ENCODE measurements around the gene PLA2G2C. TPM values are rescaled to one million over a fixed set of nuclear protein-coding genes. Genes with fewer than 3 reads are reported as not detected.

Gene PLA2G2C
- total RNA-seq, 4 donors from 2014 or later, result 0.33 to 0.42 (median 0.40) TPM; not detected in 1

DNA sequence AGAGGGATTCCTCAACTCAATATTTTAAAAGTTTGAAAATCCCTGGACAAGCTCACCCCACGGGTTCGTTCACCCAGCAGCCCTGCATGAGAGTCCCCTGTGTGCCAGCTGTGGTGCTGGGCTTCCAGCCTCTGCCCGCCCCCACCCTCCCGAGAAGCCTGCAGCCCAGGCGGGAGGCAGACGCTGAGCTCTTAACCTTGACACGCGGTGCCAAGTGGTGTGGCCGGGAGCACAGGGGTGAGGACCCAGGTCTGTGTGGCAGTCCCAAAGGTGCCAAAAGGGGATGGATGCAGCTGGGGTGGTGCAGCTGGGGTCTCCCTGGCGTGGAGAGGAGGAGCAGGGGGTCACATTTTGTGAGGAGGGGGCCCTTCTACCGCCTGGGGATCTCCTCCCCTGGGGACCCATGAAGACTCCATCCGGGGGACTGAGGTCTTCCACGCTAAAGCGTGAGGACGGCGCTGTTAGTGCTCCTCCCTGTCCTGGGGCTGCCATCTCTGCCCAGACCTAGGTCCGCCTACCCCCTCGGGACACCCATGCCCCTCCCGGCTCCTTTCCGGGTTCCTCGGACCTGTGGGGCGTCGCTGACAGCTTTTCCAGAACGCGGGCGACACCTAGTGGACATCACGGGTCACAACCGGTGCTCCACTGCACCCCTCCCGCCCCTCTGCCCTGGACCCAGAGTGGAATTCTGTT lies 34.3 kb downstream of the PLA2G2C start:
- H3K27ac ChIP-seq (replicated peaks in 1 of 4), result peak overlapping the region in 3 of 4 donors; percentile 22 to 48 (median 23)
- intact Hi-C loops (cut with DNase I), result loop anchor here (1.0 to 5.0 kb wide), 3 partner anchors 50 to 234 kb away; no protein-coding TSS in a partner anchor

DNA sequence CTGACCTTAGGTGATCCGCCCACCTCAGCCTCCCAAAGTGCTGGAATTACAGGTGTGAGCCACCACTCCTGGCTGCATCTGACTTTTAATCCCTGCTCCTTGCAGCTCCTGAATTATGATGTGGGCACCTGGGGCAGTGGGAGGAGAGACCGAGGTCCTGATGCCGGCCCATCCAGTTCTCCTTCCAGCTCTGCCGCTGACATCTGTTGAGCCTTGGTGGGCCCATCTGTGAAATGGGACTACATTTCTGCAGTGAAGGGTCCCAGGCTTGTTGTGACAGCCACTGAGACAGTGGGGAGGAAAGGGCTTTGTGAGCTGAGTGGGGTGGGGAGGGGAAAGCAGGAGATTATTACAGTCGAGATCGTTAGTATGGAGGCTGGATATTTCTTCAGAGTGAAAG lies 35.3 kb downstream of the PLA2G2C start:
- H3K36me3 ChIP-seq, result no peaks in the 10 kb centered on the region
- no peak overlapping the region for H3K27ac ChIP-seq (replicated peaks in 1 of 4)
- no peaks in the 10 kb centered on the region for H3K9me3 ChIP-seq
- DNase-seq (ENCODE audit: extremely low spot score), result no peak
- WGBS, result 81% methylated on average over 4 of the region's 6 CpGs
- no peak overlapping the region for H3K4me3 ChIP-seq
- H3K27me3 ChIP-seq, result peaks cover 0 to 6% (median 0%) of the 10 kb centered on the region in 4 donors
- H3K4me1 ChIP-seq, result peaks cover 13 to 21% (median 18%) of the 10 kb centered on the region in 4 donors
- no peak for TF ChIP-seq POLR2A (IDR thresholded peaks at IDR 0.05; ENCODE audit: low read depth)
- TF ChIP-seq, protein P1, sequence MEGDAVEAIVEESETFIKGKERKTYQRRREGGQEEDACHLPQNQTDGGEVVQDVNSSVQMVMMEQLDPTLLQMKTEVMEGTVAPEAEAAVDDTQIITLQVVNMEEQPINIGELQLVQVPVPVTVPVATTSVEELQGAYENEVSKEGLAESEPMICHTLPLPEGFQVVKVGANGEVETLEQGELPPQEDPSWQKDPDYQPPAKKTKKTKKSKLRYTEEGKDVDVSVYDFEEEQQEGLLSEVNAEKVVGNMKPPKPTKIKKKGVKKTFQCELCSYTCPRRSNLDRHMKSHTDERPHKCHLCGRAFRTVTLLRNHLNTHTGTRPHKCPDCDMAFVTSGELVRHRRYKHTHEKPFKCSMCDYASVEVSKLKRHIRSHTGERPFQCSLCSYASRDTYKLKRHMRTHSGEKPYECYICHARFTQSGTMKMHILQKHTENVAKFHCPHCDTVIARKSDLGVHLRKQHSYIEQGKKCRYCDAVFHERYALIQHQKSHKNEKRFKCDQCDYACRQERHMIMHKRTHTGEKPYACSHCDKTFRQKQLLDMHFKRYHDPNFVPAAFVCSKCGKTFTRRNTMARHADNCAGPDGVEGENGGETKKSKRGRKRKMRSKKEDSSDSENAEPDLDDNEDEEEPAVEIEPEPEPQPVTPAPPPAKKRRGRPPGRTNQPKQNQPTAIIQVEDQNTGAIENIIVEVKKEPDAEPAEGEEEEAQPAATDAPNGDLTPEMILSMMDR (IDR thresholded peaks at IDR 0.05), result no peak
- no peak for TF ChIP-seq EP300 (IDR thresholded peaks at IDR 0.05)
- no peak for TF ChIP-seq POLR2AphosphoS5 (IDR thresholded peaks at IDR 0.05)
- intact Hi-C loops (cut with DNase I), result loop anchor here (5.0 kb wide), 1 partner anchor 49 kb away; no protein-coding TSS in a partner anchor

More for the DNA sequence above, 34.3 kb downstream of the PLA2G2C start:
- TF ChIP-seq EP300 (IDR thresholded peaks at IDR 0.05), result no peak
- peak in 1 of 2 donors; percentile 23 for TF ChIP-seq POLR2AphosphoS5 (IDR thresholded peaks at IDR 0.05)
- TF ChIP-seq, protein P1 (IDR thresholded peaks at IDR 0.05), result peak; percentile 91 to 97 (median 94)
- TF ChIP-seq POLR2A (IDR thresholded peaks at IDR 0.05; ENCODE audit: low read depth), result no peak
- Histone ChIP-seq H3K4me3 (peak overlapping the region; percentile 47 to 53 (median 50)), H3K4me1 (peaks cover 13 to 21% (median 18%) of the 10 kb centered on the region in 4 donors), H3K9me3 (no peaks in the 10 kb centered on the region), H3K27me3 (peaks cover 0 to 6% (median 0%) of the 10 kb centered on the region in 4 donors), H3K36me3 (no peaks in the 10 kb centered on the region)
- peak; percentile 94 for DNase-seq (ENCODE audit: extremely low spot score)
- WGBS, result 0% methylated on average over 8 of the region's 29 CpGs

DNA sequence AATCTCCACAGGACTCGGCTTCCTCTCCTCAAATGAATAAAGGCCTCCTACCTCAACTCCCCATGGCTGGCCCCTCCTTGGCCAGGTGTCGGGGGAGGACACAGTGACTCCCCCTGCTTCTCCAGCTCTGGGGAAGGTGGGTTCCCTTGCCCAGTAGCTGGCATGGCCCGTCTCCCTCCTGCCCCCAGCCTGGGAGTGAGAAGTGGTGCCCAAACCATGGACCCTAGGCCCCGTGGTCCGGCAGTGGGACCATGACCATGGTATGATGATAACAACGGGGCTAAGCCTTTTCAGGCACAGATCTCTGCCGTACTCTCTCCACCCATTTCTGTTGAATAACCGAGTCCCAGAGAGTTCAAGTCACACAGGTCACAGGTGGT lies 36.0 kb downstream of the PLA2G2C start:
- DNase-seq (ENCODE audit: extremely low spot score), result no peak
- 90% methylated on average over 8 of the region's 8 CpGs for WGBS

GRCh38 chr1:20149601-20150325 lies 36.6 kb downstream of the PLA2G2C start:
- H3K9me3 ChIP-seq, result no peaks in the 10 kb centered on the region
- intact Hi-C loops (cut with DNase I), result loop anchor here (5.0 kb wide), 1 partner anchor 47 kb away; no protein-coding TSS in a partner anchor
- H3K4me3 ChIP-seq, result no peak overlapping the region
- DNase-seq (ENCODE audit: extremely low spot score), result no peak
- H3K36me3 ChIP-seq, result no peaks in the 10 kb centered on the region
- H3K27ac ChIP-seq (replicated peaks in 1 of 4), result no peak overlapping the region
- WGBS, result 90% methylated on average over 24 of the region's 27 CpGs
- H3K27me3 ChIP-seq, result peaks cover 0 to 6% (median 0%) of the 10 kb centered on the region in 4 donors
- peaks cover 13 to 21% (median 18%) of the 10 kb centered on the region in 4 donors for H3K4me1 ChIP-seq
- TF ChIP-seq EP300 (IDR thresholded peaks at IDR 0.05), result no peak
- TF ChIP-seq, protein P1 (IDR thresholded peaks at IDR 0.05), result no peak
- no peak for TF ChIP-seq POLR2A (IDR thresholded peaks at IDR 0.05; ENCODE audit: low read depth)
- no peak for TF ChIP-seq POLR2AphosphoS5 (IDR thresholded peaks at IDR 0.05)

More for the DNA sequence above, 36.0 kb downstream of the PLA2G2C start:
- no peak overlapping the region for H3K27ac ChIP-seq (replicated peaks in 1 of 4)
- H3K27me3 ChIP-seq, result peaks cover 0 to 6% (median 0%) of the 10 kb centered on the region in 4 donors
- peaks cover 13 to 21% (median 18%) of the 10 kb centered on the region in 4 donors for H3K4me1 ChIP-seq
- H3K9me3 ChIP-seq, result no peaks in the 10 kb centered on the region
- intact Hi-C loops (cut with DNase I), result loop anchor here (5.0 kb wide), 1 partner anchor 48 kb away; no protein-coding TSS in a partner anchor
- H3K4me3 ChIP-seq, result no peak overlapping the region
- TF ChIP-seq EP300 (IDR thresholded peaks at IDR 0.05), result no peak
- no peak for TF ChIP-seq POLR2AphosphoS5 (IDR thresholded peaks at IDR 0.05)
- no peak for TF ChIP-seq POLR2A (IDR thresholded peaks at IDR 0.05; ENCODE audit: low read depth)
- no peaks in the 10 kb centered on the region for H3K36me3 ChIP-seq
